Measurements from ENCODE around the gene SEL1L. TPM values are rescaled to one million over a fixed set of nuclear protein-coding genes. Genes with fewer than 3 reads are reported as not detected.

The SEL1L gene
- total RNA-seq, 2 donors from 2014 or later: 62.9 to 64.0 TPM

- H3K27ac ChIP-seq (ENCODE audit: low read depth, low read length): no peak overlapping the region
- no peaks in the 10 kb centered on the region for H3K27me3 ChIP-seq (ENCODE audit: control insufficient read depth, insufficient read depth, low read length, poor library complexity, severe bottlenecking)
- Mint-ChIP-seq H3K4me3 (peak overlapping the region; percentile 91), H3K27me3 (ENCODE audit: insufficient read depth) (no peaks in the 10 kb centered on the region), H3K9me3 (peaks cover 13% of the 10 kb centered on the region), H3K4me1 (peaks cover 28% of the 10 kb centered on the region), H3K36me3 (ENCODE audit: low read depth) (peaks cover 11% of the 10 kb centered on the region), H3K27ac (peak overlapping the region; percentile 61)
- no peak for DNase-seq
- H3K36me3 ChIP-seq (ENCODE audit: control insufficient read depth, insufficient read depth, low read length): peaks cover 5% of the 10 kb centered on the region
- H3K4me3 ChIP-seq (ENCODE audit: low read length): peak overlapping the region; percentile 96
- H3K9me3 ChIP-seq (ENCODE audit: control insufficient read depth, low read length): peaks cover 15% of the 10 kb centered on the region
- 0% methylated on average over 6 of the region's 10 CpGs; no CpG with 5 or more reads in 1 of the 2 experiments for WGBS, 2 experiments (ENCODE audit: insufficient coverage in 1 of 2, insufficient read length in 1 of 2)
- H3K4me1 ChIP-seq (ENCODE audit: control insufficient read depth, insufficient read depth, low read length): peaks cover 2% of the 10 kb centered on the region
- TF ChIP-seq CTCF (conservative IDR thresholded peaks at IDR 0.05): no peak
- peak overlapping the region; percentile 56 for H3K9ac ChIP-seq (ENCODE audit: extremely low read depth, low read length, poor library complexity, severe bottlenecking)
These were observed 479 bp downstream of the SEL1L start for GRCh38 chr14:81533212-81533535.

DNA sequence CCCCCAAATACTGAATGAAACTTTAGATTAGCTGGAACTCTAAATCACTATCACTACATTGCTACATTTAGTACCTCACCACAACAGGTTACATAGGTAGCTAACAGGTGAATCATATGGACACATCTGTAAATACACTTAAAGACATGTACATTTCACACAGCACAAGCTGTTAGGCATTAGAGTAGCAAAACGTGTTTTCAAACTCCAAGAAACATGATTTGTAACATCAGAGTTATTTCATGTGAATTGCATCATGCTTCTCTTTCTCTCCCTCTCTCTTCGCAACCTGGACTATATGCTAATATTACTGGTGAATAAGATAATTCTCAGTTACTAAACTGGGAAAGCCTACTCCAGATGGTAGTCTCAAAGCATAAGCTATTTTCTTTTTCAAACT lies 4.3 kb downstream of the SEL1L start:
- no peaks in the 10 kb centered on the region for H3K27me3 ChIP-seq (ENCODE audit: control insufficient read depth, insufficient read depth, low read length, poor library complexity, severe bottlenecking)
- Mint-ChIP-seq H3K27ac (no peak overlapping the region), H3K4me3 (no peak overlapping the region), H3K36me3 (ENCODE audit: low read depth) (peaks cover 29% of the 10 kb centered on the region), H3K4me1 (peaks cover 24% of the 10 kb centered on the region), H3K9me3 (no peaks in the 10 kb centered on the region), H3K27me3 (ENCODE audit: insufficient read depth) (no peaks in the 10 kb centered on the region)
- no peak for DNase-seq
- no peak overlapping the region for H3K4me3 ChIP-seq (ENCODE audit: low read length)
- peaks cover under 1% of the 10 kb centered on the region for H3K4me1 ChIP-seq (ENCODE audit: control insufficient read depth, insufficient read depth, low read length)
- TF ChIP-seq CTCF (conservative IDR thresholded peaks at IDR 0.05): no peak
- H3K27ac ChIP-seq (ENCODE audit: low read depth, low read length): no peak overlapping the region
- peaks cover 35% of the 10 kb centered on the region for H3K36me3 ChIP-seq (ENCODE audit: control insufficient read depth, insufficient read depth, low read length)
- WGBS, 2 experiments (ENCODE audit: insufficient coverage in 1 of 2, insufficient read length in 1 of 2): 83 to 90% methylated on average over 1 of the region's 2 CpGs
- no peaks in the 10 kb centered on the region for H3K9me3 ChIP-seq (ENCODE audit: control insufficient read depth, low read length)
- H3K9ac ChIP-seq (ENCODE audit: extremely low read depth, low read length, poor library complexity, severe bottlenecking): no peak overlapping the region

DNA sequence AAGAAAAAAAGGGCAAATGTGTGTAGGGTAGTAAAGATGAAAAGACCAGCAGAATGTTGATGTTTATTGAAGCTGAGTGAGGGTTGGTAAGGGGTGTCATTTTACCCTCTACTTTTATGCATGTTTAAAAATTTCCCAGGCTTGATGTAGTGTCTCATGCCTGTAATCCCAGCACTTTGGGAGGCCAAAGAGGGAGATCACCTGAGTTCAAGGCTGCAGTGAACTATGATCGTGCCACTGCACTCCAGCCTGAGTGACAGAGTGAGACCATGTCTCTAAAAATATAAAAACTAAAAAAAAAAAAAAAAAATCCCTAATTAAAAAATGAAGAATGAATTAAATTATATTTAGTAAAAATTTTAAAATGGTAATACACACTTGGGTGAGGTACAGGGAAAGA lies 8.5 kb downstream of the SEL1L start:
- Histone ChIP-seq H3K27me3 (ENCODE audit: control insufficient read depth, insufficient read depth, low read length, poor library complexity, severe bottlenecking) (no peaks in the 10 kb centered on the region), H3K4me1 (ENCODE audit: control insufficient read depth, insufficient read depth, low read length) (peaks cover 6% of the 10 kb centered on the region), H3K4me3 (ENCODE audit: low read length) (no peak overlapping the region), H3K9ac (ENCODE audit: extremely low read depth, low read length, poor library complexity, severe bottlenecking) (no peak overlapping the region), H3K27ac (ENCODE audit: low read depth, low read length) (no peak overlapping the region), H3K9me3 (ENCODE audit: control insufficient read depth, low read length) (no peaks in the 10 kb centered on the region), H3K36me3 (ENCODE audit: control insufficient read depth, insufficient read depth, low read length) (peaks cover 56% of the 10 kb centered on the region)
- peaks cover 46% of the 10 kb centered on the region for H3K36me3 Mint-ChIP-seq (ENCODE audit: low read depth)
- no peak for TF ChIP-seq CTCF (conservative IDR thresholded peaks at IDR 0.05)
- H3K27me3 Mint-ChIP-seq (ENCODE audit: insufficient read depth): no peaks in the 10 kb centered on the region
- H3K27ac Mint-ChIP-seq: peak overlapping the region; percentile 40
- 100% methylated on average over 1 of the region's 1 CpG; no CpG with 5 or more reads in 1 of the 2 experiments for WGBS, 2 experiments (ENCODE audit: insufficient coverage in 1 of 2, insufficient read length in 1 of 2)
- DNase-seq: no peak
- peaks cover 44% of the 10 kb centered on the region for H3K4me1 Mint-ChIP-seq
- no peak overlapping the region for H3K4me3 Mint-ChIP-seq
- no peaks in the 10 kb centered on the region for H3K9me3 Mint-ChIP-seq

Measured in endodermal cell (in vitro differentiated cells).